DOHH2 (cell line): Measurements from ENCODE around the gene KDM4C.

ENCODE experiments used
- H3F3A ChIP-seq: fragments of 200-600 bp; sonication (generic), shearing (Covaris generic); 2 replicates; pipeline ENCODE4 v1.6.0; 2016; ENCODE audit warnings: antibody characterized with exemption, mild to moderate bottlenecking; ENCODE audit not compliant: control insufficient read depth, insufficient read depth
- H3K27ac ChIP-seq: fragments of 200-600 bp; sonication (generic); 2 replicates; pipeline ENCODE4 v1.5.1; 2014; ENCODE audit warnings: low read depth, mild to moderate bottlenecking, low read length, moderate library complexity
- H3K27me3 ChIP-seq: fragments of 200-600 bp; sonication (generic); 2 replicates; pipeline ENCODE4 v1.6.1; 2014; ENCODE audit warnings: mild to moderate bottlenecking, low read length, mixed read lengths; ENCODE audit not compliant: control insufficient read depth
- H3K36me3 ChIP-seq: fragments of 200-600 bp; sonication (generic); 2 replicates; pipeline ENCODE4 v1.6.1; 2014; ENCODE audit warnings: mild to moderate bottlenecking, low read length, moderate library complexity, mixed read lengths; ENCODE audit not compliant: control insufficient read depth
- H3K4me1 ChIP-seq: fragments of 200-600 bp; sonication (generic); 2 replicates; pipeline ENCODE4 v1.6.1; 2014; ENCODE audit warnings: mild to moderate bottlenecking, low read length, mixed read lengths; ENCODE audit not compliant: control insufficient read depth
- H3K4me2 ChIP-seq: fragments of 200-600 bp; sonication (generic); 2 replicates; pipeline ENCODE4 v1.6.0; 2014; ENCODE audit warnings: mild to moderate bottlenecking, low read length, moderate library complexity
- H3K4me3 ChIP-seq: fragments of 200-600 bp; sonication (generic); 2 replicates; pipeline ENCODE4 v1.5.1; 2014; ENCODE audit warnings: mild to moderate bottlenecking, low read length, mixed read lengths
- H3K79me2 ChIP-seq: fragments of 200-600 bp; sonication (generic); 2 replicates; pipeline ENCODE4 v1.6.1; 2014; ENCODE audit warnings: mild to moderate bottlenecking, low read length, mixed read lengths; ENCODE audit not compliant: control insufficient read depth
- H3K9me2 ChIP-seq: fragments of 200-600 bp; sonication (generic); replicated peaks from 2 replicates; pipeline ENCODE4 v1.6.1; 2014; ENCODE audit warnings: mild to moderate bottlenecking, low read length, mixed read lengths; ENCODE audit not compliant: control insufficient read depth
- H3K9me3 ChIP-seq: fragments of 200-600 bp; sonication (generic); 2 replicates; pipeline ENCODE4 v1.6.1; 2014; ENCODE audit warnings: antibody characterized with exemption, low read length, mixed read lengths; ENCODE audit not compliant: control insufficient read depth, insufficient read depth
- H4K20me1 ChIP-seq: fragments of 200-600 bp; sonication (generic); 2 replicates; pipeline ENCODE4 v1.6.0; 2014; ENCODE audit warnings: low read depth, mild to moderate bottlenecking, antibody characterized with exemption, low read length, moderate library complexity; ENCODE audit not compliant: control insufficient read depth, insufficient read depth
- EZH2phosphoT487 ChIP-seq: fragments of 200-600 bp; sonication (generic); IDR thresholded peaks from 2 replicates; pipeline ENCODE4 v1.6.1; 2017; ENCODE audit warnings: borderline replicate concordance, mild to moderate bottlenecking, antibody characterized with exemption, low read length, moderate library complexity, mixed read lengths
- TF ChIP-seq, protein P1 (sequence below): fragments of 200-600 bp; sonication (generic); IDR thresholded peaks from one replicate; pipeline ENCODE4 v1.5.1; 2014; ENCODE audit warnings: antibody characterized with exemption, mild to moderate bottlenecking, low read depth, low read length; ENCODE audit not compliant: poor library complexity, severe bottlenecking

KDM4C gene

GRCh38 chr9:6924149-6924548 lies 166.4 kb downstream of the KDM4C start:
- Histone ChIP-seq H3K4me3 (no peak overlapping the region), H3K79me2 (no peaks in the 10 kb centered on the region), H3K27me3 (no peaks in the 10 kb centered on the region), H3F3A (no peaks in the 10 kb centered on the region), H3K4me2 (no peak overlapping the region), H3K9me3 (no peaks in the 10 kb centered on the region), H3K36me3 (peaks cover 5% of the 10 kb centered on the region; the same call in 1 of the 2 replicates), H3K27ac (no peak overlapping the region), H3K9me2 (no peaks in the 10 kb centered on the region), H4K20me1 (no peaks in the 10 kb centered on the region), H3K4me1 (no peaks in the 10 kb centered on the region)
- TF ChIP-seq EZH2phosphoT487 = no peak
- TF ChIP-seq, protein P1, sequence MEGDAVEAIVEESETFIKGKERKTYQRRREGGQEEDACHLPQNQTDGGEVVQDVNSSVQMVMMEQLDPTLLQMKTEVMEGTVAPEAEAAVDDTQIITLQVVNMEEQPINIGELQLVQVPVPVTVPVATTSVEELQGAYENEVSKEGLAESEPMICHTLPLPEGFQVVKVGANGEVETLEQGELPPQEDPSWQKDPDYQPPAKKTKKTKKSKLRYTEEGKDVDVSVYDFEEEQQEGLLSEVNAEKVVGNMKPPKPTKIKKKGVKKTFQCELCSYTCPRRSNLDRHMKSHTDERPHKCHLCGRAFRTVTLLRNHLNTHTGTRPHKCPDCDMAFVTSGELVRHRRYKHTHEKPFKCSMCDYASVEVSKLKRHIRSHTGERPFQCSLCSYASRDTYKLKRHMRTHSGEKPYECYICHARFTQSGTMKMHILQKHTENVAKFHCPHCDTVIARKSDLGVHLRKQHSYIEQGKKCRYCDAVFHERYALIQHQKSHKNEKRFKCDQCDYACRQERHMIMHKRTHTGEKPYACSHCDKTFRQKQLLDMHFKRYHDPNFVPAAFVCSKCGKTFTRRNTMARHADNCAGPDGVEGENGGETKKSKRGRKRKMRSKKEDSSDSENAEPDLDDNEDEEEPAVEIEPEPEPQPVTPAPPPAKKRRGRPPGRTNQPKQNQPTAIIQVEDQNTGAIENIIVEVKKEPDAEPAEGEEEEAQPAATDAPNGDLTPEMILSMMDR = no peak

GRCh38 chr9:6924988-6925563 lies 167.3 kb downstream of the KDM4C start:
- Histone ChIP-seq H3K79me2 (no peaks in the 10 kb centered on the region), H4K20me1 (no peaks in the 10 kb centered on the region), H3K4me1 (no peaks in the 10 kb centered on the region)

GRCh38 chr9:6925836-6926235 lies 168.1 kb downstream of the KDM4C start:
- H3F3A ChIP-seq = no peaks in the 10 kb centered on the region
- no peaks in the 10 kb centered on the region for H3K27me3 ChIP-seq
- TF ChIP-seq, protein P1 = no peak
- no peak for TF ChIP-seq EZH2phosphoT487
- H3K4me3 ChIP-seq = no peak overlapping the region
- no peaks in the 10 kb centered on the region for H3K4me1 ChIP-seq
- H3K9me2 ChIP-seq = no peaks in the 10 kb centered on the region
- no peaks in the 10 kb centered on the region for H4K20me1 ChIP-seq
- no peak overlapping the region for H3K27ac ChIP-seq
- no peaks in the 10 kb centered on the region for H3K9me3 ChIP-seq
- peaks cover 5% of the 10 kb centered on the region; the same call in 1 of the 2 replicates for H3K36me3 ChIP-seq
- no peak overlapping the region for H3K4me2 ChIP-seq
- no peaks in the 10 kb centered on the region for H3K79me2 ChIP-seq

More at GRCh38 chr9:6924988-6925563, 167.3 kb downstream of the KDM4C start:
- no peak overlapping the region for H3K4me3 ChIP-seq
- no peak overlapping the region for H3K4me2 ChIP-seq
- H3K27me3 ChIP-seq = no peaks in the 10 kb centered on the region
- H3F3A ChIP-seq = no peaks in the 10 kb centered on the region
- TF ChIP-seq, protein P1 = no peak
- TF ChIP-seq EZH2phosphoT487 = no peak
- peaks cover 5% of the 10 kb centered on the region; the same call in 1 of the 2 replicates for H3K36me3 ChIP-seq
- no peaks in the 10 kb centered on the region for H3K9me2 ChIP-seq
- no peak overlapping the region for H3K27ac ChIP-seq
- H3K9me3 ChIP-seq = no peaks in the 10 kb centered on the region
